Parathyroid adenoma (tissue), 2 donors: ENCODE measurements around the gene NAP1L4.

Experiments used
- H2AFZ ChIP-seq: fragments of 300-600 bp; sonication (generic); one replicate; pipeline ENCODE4 v1.7.0; 2017; ENCODE audit warnings: antibody characterized with exemption, mild to moderate bottlenecking
- H3K27ac ChIP-seq: fragments of 300-600 bp; sonication (generic); one replicate; pipeline ENCODE4 v1.7.0; 2017
- H3K27me3 ChIP-seq: fragments of 300-600 bp; sonication (generic); one replicate; pipeline ENCODE4 v1.7.0; 2017; ENCODE audit warnings: low read length; ENCODE audit not compliant: control insufficient read depth, insufficient read depth
- H3K36me3 ChIP-seq: fragments of 300-600 bp; sonication (generic); one replicate; pipeline ENCODE4 v1.7.0; 2017; ENCODE audit warnings: low read length; ENCODE audit not compliant: control insufficient read depth, insufficient read depth
- H3K4me1 ChIP-seq: fragments of 300-600 bp; sonication (generic); one replicate; pipeline ENCODE4 v1.7.0; 2017; ENCODE audit warnings: control low read depth
- H3K4me2 ChIP-seq: fragments of 300-600 bp; sonication (generic); one replicate; pipeline ENCODE4 v1.7.0; 2017; ENCODE audit warnings: low read length
- H3K4me3 ChIP-seq: fragments of 300-600 bp; sonication (generic); one replicate; pipeline ENCODE4 v1.7.0; 2017; ENCODE audit warnings: low read depth, low read length
- H3K79me2 ChIP-seq: fragments of 300-600 bp; sonication (generic); one replicate; pipeline ENCODE4 v1.7.0; 2017; ENCODE audit warnings: control low read depth
- H3K9ac ChIP-seq: fragments of 300-600 bp; sonication (generic); one replicate; pipeline ENCODE4 v1.7.0; 2017; ENCODE audit warnings: mild to moderate bottlenecking
- H3K9me3 ChIP-seq: fragments of 300-600 bp; sonication (generic); one replicate; pipeline ENCODE4 v1.7.0; 2017; ENCODE audit warnings: low read length; ENCODE audit not compliant: control insufficient read depth
- CTCF ChIP-seq: fragments of 300-600 bp; sonication (generic); IDR thresholded peaks from one replicate; pipeline ENCODE4 v1.7.0; 2017; ENCODE audit warnings: antibody characterized with exemption, mild to moderate bottlenecking
- donor health status: primary hyperparathyroidism.

Gene NAP1L4

DNA sequence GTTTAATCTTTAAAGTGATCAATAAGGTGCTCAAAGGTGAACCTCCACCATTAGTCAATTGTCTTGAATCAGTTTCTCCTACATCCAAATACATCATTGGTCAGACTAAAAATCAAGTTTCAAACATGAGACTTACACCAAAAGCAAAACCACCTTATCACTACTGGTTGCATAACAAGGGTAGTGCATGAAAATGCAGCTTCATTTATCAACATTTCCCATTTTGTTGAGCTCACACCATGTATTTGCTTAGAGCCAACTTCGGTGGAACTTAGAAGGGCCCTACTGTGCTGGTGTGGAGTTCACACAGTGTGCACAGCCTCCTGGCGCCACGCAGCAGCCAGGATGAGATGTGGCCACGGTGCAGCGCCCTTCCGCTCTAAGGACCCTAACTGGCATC lies 39.8 kb downstream of the NAP1L4 start:
- no peaks in the 10 kb centered on the region for H3K4me1 ChIP-seq
- no peak overlapping the region for H3K9ac ChIP-seq
- TF ChIP-seq CTCF = no peak
- no peak overlapping the region for H2AFZ ChIP-seq
- H3K9me3 ChIP-seq = no peaks in the 10 kb centered on the region
- H3K27ac ChIP-seq = no peak overlapping the region
- no peak overlapping the region for H3K4me2 ChIP-seq
- H3K79me2 ChIP-seq = peaks cover 5% of the 10 kb centered on the region
- H3K27me3 ChIP-seq = no peaks in the 10 kb centered on the region
- no peak overlapping the region for H3K4me3 ChIP-seq
- H3K36me3 ChIP-seq = no peaks in the 10 kb centered on the region

GRCh38 chr11:2951231-2952110 lies 40.7 kb downstream of the NAP1L4 start:
- Histone ChIP-seq H3K4me1 (no peaks in the 10 kb centered on the region), H3K9ac (no peak overlapping the region), H3K79me2 (peaks cover 4% of the 10 kb centered on the region), H3K4me3 (no peak overlapping the region), H3K4me2 (no peak overlapping the region), H2AFZ (no peak overlapping the region), H3K36me3 (no peaks in the 10 kb centered on the region), H3K27me3 (no peaks in the 10 kb centered on the region), H3K27ac (no peak overlapping the region), H3K9me3 (no peaks in the 10 kb centered on the region)
- no peak for TF ChIP-seq CTCF

DNA sequence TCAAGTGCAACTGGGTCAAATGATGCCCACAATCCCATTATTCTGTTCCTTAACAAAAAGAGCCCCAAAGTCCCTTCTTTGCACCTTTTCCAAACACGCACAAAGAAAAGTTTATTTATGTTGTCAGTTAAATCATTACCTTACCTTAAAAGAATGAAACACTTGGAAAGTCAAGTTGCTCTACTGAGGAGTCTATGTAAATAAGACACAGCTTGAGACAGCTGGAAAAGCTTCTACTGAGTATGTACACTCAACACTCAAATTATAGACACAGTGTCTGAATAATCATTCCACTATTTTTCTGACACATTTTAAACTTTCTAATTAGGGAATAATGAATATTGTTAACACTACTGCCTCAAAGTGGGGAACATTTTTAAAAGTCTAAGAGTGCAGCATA lies 41.3 kb downstream of the NAP1L4 start:
- H2AFZ ChIP-seq = no peak overlapping the region
- H3K9ac ChIP-seq = no peak overlapping the region
- no peaks in the 10 kb centered on the region for H3K4me1 ChIP-seq
- TF ChIP-seq CTCF = no peak
- H3K79me2 ChIP-seq = peaks cover 4% of the 10 kb centered on the region
- no peak overlapping the region for H3K27ac ChIP-seq
- H3K9me3 ChIP-seq = no peaks in the 10 kb centered on the region
- H3K27me3 ChIP-seq = no peaks in the 10 kb centered on the region
- H3K36me3 ChIP-seq = no peaks in the 10 kb centered on the region
- H3K4me3 ChIP-seq = no peak overlapping the region
- no peak overlapping the region for H3K4me2 ChIP-seq

GRCh38 chr11:2949920-2950319 lies 42.2 kb downstream of the NAP1L4 start:
- Histone ChIP-seq H3K9me3 (no peaks in the 10 kb centered on the region), H2AFZ (no peak overlapping the region), H3K4me3 (no peak overlapping the region), H3K79me2 (peaks cover 4% of the 10 kb centered on the region), H3K9ac (no peak overlapping the region), H3K27me3 (no peaks in the 10 kb centered on the region), H3K4me2 (no peak overlapping the region), H3K4me1 (no peaks in the 10 kb centered on the region), H3K36me3 (no peaks in the 10 kb centered on the region), H3K27ac (no peak overlapping the region)
- TF ChIP-seq CTCF = no peak

DNA sequence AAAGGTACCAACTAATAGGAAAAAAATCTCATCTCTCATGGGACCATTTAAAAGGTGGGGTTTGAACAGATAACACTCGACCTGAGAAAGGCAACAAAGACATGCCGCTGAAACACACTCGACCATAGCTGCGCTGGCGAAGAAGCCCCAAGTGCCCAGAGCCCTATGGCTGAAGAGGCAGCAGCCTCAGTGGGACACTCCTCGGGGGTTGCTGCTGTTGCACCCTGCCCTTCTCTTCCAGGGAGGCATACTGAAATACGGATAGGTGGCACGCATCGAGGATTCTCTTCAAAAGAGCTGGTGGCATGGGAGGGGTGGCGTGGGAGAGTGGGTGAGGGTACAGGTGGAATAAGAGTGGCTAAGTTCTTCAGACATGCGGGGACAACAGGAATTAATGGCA lies 44.4 kb downstream of the NAP1L4 start:
- H3K36me3 ChIP-seq = no peaks in the 10 kb centered on the region
- no peak overlapping the region for H3K4me3 ChIP-seq
- H3K9ac ChIP-seq = no peak overlapping the region
- H2AFZ ChIP-seq = no peak overlapping the region
- no peak overlapping the region for H3K27ac ChIP-seq
- no peak for TF ChIP-seq CTCF
- H3K9me3 ChIP-seq = no peaks in the 10 kb centered on the region
- H3K4me1 ChIP-seq = no peaks in the 10 kb centered on the region
- no peaks in the 10 kb centered on the region for H3K27me3 ChIP-seq
- H3K79me2 ChIP-seq = peaks cover 4% of the 10 kb centered on the region
- no peak overlapping the region for H3K4me2 ChIP-seq
